IgD-negative memory B cell (primary cell): Measurements from ENCODE around the gene SYT7. TPM values are rescaled to one million over a fixed set of nuclear protein-coding genes. Genes with fewer than 3 reads are reported as not detected.

Experiments used
- H3K27ac Mint-ChIP-seq, 3 donors: one replicate each; pipeline ENCODE4 v1.8.0; 2020 to 2022; ENCODE audit warnings: mild to moderate bottlenecking in 3 of 3, mixed read lengths in 3 of 3, moderate library complexity in 1 of 3
- H3K27me3 Mint-ChIP-seq: one replicate; pipeline ENCODE4 v1.8.0; 2021; ENCODE audit warnings: mixed read lengths
- H3K36me3 Mint-ChIP-seq: one replicate; pipeline ENCODE4 v1.8.0; 2020; ENCODE audit warnings: mild to moderate bottlenecking, mixed read lengths
- H3K4me1 Mint-ChIP-seq, 3 donors: one replicate each; pipeline ENCODE4 v1.8.0; 2020 to 2022; ENCODE audit warnings: mixed read lengths in 3 of 3, mild to moderate bottlenecking in 1 of 3
- H3K4me3 Mint-ChIP-seq, 4 donors: one replicate each; pipeline ENCODE4 v1.8.0; 2020 to 2022; ENCODE audit warnings: mild to moderate bottlenecking in 4 of 4, mixed read lengths in 4 of 4, moderate library complexity in 3 of 4
- H3K9me3 Mint-ChIP-seq, 3 donors: one replicate each; pipeline ENCODE4 v1.8.0; 2020 to 2021; ENCODE audit warnings: mixed read lengths in 3 of 3, mild to moderate bottlenecking in 1 of 3
- polyA plus RNA-seq: library from polyadenylated mRNA; unstranded; fragments of 300-500 nt; fragmentation: Illumina TruSeq; gene quantifications from one replicate; pipeline ENCODE4 v1.2.3, GENCODE V29; 2021

The SYT7 gene
- polyA plus RNA-seq, 1 donor from 2014 or later, result not detected

DNA sequence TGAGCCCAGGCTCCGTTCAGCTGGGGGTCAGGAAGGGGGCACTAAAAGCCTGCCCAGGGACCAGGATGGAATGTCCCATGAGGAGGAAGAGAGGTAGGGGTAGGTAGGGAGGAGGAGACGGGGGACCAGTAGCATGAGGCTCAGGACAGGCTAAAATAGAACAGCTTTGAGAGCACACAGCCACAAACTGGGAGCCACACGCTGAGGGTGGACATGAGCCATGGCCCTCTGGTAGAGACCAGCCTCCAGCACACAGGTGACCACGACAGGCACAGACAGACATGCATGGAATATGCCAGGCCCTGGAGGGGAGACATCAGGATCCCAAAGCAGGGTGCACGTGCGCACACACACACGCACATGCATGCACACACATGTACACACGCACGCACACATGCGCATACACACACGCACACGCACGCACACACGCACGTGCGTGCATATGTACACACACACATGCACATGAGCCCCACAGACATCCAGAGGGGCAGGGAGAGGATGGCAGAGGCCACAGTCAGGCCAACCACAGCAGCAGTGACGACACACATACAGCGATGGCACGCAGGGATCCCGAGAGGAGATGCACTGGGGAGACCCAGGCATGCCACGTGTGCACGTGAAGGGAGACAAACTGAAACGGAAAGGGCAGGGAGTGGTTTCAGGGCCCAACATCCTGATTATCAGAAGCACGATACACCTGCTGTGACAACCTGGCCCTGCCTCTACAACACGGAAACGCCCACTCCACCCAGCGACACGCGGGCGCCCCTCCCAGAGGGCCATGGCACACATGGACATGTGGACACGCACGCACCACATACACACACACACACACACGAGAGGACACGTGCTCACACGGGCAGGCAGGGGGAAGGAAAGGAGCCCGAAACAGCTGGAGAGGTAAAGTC is 46.6 kb downstream of the SYT7 start:
- Mint-ChIP-seq H3K27ac (no peak overlapping the region), H3K36me3 (peaks cover 1% of the 10 kb centered on the region), H3K4me3 (no peak overlapping the region), H3K4me1 (no peaks in the 10 kb centered on the region), H3K9me3 (no peaks in the 10 kb centered on the region), H3K27me3 (peaks cover 21% of the 10 kb centered on the region)

DNA sequence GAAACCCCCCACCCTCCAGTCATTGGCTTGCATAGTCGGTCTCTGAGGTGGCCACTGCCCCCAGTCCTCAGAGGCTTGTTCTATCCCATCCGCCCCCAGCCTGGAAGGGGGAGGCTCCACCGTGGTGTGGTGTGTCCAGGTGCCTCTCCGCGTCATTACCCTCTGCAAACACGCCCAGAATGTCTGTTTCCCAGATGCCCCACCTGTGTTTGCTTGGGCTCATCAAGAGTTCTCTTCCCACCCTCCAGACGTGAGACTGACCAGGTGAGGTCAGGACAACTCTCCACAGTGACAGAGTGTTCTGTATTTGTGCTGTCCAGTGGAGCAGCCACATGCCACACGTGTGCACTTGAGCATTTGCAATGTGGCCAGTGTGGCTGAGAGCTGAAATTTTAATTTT is 47.5 kb downstream of the SYT7 start:
- Mint-ChIP-seq H3K9me3 (no peaks in the 10 kb centered on the region), H3K4me3 (no peak overlapping the region), H3K4me1 (no peaks in the 10 kb centered on the region), H3K27ac (no peak overlapping the region), H3K36me3 (peaks cover 1% of the 10 kb centered on the region), H3K27me3 (peaks cover 24% of the 10 kb centered on the region)

DNA sequence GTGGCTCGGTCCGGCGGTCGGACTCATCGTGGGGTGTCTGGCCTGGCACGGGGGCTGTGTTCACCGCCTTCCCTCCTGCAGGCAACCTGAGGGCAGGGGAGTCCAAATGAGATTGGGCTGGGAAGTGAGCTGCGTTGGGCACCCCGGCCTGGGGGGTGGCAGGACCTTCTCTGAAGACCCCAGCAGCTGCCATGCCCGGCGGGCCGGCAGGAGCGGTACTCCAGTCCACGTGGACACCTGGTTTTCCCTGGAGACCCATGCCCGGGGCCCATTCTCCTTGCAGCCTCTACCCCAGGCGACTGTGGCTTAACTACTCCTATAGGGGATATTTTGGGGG is 47.9 kb downstream of the SYT7 start:
- H3K36me3 Mint-ChIP-seq, result peaks cover 1% of the 10 kb centered on the region
- H3K4me3 Mint-ChIP-seq, result no peak overlapping the region
- no peaks in the 10 kb centered on the region for H3K9me3 Mint-ChIP-seq
- no peak overlapping the region for H3K27ac Mint-ChIP-seq
- no peaks in the 10 kb centered on the region for H3K4me1 Mint-ChIP-seq
- H3K27me3 Mint-ChIP-seq, result peaks cover 24% of the 10 kb centered on the region

DNA sequence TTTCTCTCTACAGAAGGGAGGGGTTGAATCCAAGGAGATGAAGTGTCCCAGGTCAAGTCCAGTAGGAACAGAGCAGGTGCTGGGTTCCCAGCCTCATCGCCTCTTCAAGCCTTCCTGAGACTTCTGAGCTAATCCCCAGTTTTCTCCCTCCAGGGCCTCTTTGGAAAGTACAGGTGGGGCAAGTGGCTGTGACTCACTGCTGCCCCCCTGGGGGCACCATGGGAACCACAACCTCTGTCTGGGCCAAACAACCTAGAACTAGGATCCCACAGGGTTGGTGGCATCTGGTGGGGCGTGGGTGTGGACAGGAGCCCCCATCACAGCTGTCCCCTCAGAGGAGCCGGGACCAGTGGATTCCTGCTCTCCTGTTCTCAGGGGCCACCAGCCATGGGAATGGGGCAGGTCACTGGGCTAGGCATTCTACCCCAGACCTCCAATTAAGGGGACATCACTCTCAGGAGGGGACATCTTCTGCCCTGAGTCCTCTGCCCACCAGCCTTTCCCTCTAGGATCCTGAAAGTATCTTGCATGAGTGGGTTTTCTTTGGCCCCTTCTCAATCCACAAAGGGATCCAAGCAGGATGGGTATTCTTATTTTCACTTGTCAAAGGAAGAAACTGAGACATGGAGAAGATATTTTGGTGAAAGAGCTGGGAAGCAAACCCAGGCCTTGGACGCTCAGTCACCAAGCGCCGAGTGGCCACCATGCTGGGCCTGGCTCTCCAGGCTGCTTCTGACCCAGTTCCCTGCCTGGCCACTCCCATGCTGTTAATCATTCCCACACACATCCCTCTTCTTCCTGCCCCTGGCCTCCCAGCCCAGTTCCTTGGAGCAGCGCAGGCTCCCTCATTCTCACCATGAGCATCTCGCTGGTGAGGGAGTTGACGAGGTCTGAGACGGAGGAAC is 48.5 kb downstream of the SYT7 start:
- no peak overlapping the region for H3K4me3 Mint-ChIP-seq
- no peak overlapping the region for H3K27ac Mint-ChIP-seq
- peaks cover 22% of the 10 kb centered on the region for H3K27me3 Mint-ChIP-seq
- H3K36me3 Mint-ChIP-seq, result peaks cover 1% of the 10 kb centered on the region
- H3K9me3 Mint-ChIP-seq, result no peaks in the 10 kb centered on the region
- no peaks in the 10 kb centered on the region for H3K4me1 Mint-ChIP-seq

DNA sequence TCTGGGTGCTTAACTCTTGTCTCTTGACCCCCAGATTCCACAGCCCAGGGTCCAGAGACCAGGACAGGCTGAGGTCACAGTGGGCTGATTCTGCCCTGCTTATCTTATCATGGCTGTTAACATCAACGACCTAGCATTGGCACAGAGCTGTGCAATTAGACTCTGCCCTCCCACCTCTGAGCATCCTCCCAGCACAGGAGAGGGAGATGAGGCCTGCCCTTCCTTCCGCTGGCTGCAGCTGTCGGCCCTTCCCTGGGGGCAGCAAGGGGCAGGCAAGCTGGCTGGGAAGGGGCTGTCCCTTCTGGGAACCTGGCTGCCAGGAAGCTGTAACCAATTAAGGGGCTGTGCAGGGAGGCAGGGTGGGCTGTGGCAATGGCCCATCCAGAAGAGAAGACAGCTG is 49.8 kb downstream of the SYT7 start:
- no peak overlapping the region for H3K4me3 Mint-ChIP-seq
- H3K4me1 Mint-ChIP-seq, result no peaks in the 10 kb centered on the region
- peaks cover 22% of the 10 kb centered on the region for H3K27me3 Mint-ChIP-seq
- no peaks in the 10 kb centered on the region for H3K9me3 Mint-ChIP-seq
- H3K27ac Mint-ChIP-seq, result no peak overlapping the region
- peaks cover 1% of the 10 kb centered on the region for H3K36me3 Mint-ChIP-seq

DNA sequence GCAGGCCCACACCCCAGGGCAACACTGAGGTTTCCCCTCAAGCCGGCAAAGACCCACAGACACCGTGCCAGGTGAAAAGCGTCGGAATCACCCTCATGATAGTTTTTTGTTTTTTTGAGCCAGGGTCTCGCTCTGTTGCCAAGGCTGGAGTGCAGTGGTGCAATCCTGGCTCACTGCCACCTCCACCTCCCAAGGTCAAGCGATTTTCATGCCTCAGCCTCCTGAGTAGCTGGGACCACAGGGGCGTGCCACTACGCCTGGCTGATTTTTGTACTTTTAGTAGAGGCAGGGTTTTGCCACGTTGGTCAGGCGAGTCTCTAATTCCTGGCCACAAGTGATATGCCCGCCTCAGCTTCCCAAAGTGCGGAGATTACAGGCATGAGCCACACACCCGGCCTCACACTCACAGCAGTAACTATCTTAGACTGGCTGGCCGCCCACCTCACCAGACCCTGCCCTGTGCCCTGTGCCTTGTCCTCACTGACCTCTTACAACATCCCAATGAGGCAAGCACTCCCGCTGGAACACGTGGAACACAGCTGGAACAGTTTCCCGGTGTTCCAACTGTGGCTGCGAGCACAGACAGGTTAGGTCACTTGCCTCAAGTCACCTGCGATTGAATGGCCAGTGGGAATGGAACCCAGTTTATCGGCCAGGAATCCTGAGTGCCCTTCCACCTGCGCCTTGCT is 51.2 kb downstream of the SYT7 start:
- no peak overlapping the region for H3K27ac Mint-ChIP-seq
- no peaks in the 10 kb centered on the region for H3K4me1 Mint-ChIP-seq
- no peak overlapping the region for H3K4me3 Mint-ChIP-seq
- H3K36me3 Mint-ChIP-seq, result peaks cover 1% of the 10 kb centered on the region
- H3K9me3 Mint-ChIP-seq, result no peaks in the 10 kb centered on the region
- H3K27me3 Mint-ChIP-seq, result peaks cover 25% of the 10 kb centered on the region

DNA sequence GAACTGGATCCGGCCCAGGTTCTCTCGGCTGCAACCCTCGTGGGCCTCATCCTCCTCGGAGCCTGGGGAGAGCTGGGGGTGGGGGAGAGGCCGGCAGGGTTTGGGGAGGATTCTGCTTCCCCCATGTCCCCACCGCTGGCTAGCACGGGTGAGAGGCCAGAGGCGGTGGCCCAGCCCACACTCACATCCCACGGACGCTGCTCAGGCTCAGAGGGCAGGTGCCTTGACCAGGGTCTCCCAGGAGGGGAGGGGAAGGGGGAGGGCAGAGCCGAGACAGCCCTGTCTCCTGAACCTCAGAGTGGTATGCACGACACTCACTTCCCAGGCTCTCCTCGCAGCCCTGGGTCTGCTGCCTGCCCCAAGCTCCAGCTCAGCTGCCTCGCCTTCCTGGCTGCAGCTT is 52.8 kb downstream of the SYT7 start:
- no peaks in the 10 kb centered on the region for H3K9me3 Mint-ChIP-seq
- peaks cover 15% of the 10 kb centered on the region for H3K27me3 Mint-ChIP-seq
- no peaks in the 10 kb centered on the region for H3K4me1 Mint-ChIP-seq
- H3K4me3 Mint-ChIP-seq, result no peak overlapping the region
- no peak overlapping the region for H3K27ac Mint-ChIP-seq
- H3K36me3 Mint-ChIP-seq, result no peaks in the 10 kb centered on the region

DNA sequence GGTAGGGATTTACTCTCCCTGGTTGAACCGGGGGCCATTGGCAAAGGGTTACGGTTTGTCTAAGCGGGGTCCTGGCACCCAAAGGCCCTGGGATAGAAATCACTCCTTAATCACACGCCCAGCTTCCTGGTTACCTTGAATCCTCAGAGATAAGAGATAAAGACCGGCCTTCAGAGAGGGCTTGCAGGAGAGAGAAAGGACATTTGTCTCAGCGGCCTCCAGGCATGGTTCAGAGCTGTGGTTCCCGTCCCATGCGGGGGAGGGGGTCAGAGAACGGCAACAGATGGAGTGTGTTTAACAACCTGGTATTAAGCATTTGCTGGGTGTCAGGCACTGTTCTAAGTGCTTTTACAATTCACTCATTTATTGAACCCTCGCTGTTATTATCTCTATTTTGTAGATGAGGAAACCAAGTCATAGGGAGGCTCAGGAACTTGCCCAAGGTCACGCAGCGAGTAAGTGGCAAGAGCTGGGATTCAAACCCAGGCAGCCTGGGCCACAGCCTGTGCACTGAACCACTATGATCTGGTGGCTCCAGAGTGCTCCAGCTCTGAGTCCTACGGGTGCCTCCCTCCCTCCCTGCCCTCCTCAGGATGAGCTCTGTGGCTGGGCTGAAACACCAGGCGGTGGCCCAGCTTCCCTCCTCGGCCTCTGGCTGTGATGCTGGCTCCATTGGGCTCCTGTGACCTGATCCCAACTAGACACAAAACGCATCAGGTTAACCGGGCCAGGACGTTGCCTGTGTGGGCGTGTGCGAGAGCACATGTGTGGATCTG is 53.7 kb downstream of the SYT7 start:
- no peaks in the 10 kb centered on the region for H3K4me1 Mint-ChIP-seq
- H3K27me3 Mint-ChIP-seq, result peaks cover 13% of the 10 kb centered on the region
- H3K36me3 Mint-ChIP-seq, result no peaks in the 10 kb centered on the region

DNA sequence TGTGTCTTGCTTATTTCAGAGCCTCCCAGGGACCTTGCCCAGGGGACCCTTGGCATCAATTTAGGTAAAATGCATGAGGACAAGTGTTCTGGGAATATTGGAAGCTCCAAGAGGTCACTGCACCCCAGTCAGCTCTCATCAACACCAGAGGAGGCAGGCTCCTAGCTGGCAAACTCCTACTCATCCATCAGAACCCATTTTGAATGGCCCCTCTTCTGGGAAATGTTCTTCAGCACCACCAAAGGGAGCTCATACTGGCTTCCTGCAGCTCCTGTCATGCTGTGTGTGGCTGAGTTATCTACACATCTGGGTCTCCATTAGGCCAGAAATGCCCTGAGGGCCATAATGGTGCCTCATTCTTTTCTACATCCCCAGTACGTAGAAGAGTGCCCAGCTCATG is 54.6 kb downstream of the SYT7 start:
- Mint-ChIP-seq H3K4me1 (no peaks in the 10 kb centered on the region), H3K36me3 (no peaks in the 10 kb centered on the region)

More for the DNA sequence above, 53.7 kb downstream of the SYT7 start:
- no peaks in the 10 kb centered on the region for H3K9me3 Mint-ChIP-seq
- H3K27ac Mint-ChIP-seq, result no peak overlapping the region
- no peak overlapping the region for H3K4me3 Mint-ChIP-seq

DNA sequence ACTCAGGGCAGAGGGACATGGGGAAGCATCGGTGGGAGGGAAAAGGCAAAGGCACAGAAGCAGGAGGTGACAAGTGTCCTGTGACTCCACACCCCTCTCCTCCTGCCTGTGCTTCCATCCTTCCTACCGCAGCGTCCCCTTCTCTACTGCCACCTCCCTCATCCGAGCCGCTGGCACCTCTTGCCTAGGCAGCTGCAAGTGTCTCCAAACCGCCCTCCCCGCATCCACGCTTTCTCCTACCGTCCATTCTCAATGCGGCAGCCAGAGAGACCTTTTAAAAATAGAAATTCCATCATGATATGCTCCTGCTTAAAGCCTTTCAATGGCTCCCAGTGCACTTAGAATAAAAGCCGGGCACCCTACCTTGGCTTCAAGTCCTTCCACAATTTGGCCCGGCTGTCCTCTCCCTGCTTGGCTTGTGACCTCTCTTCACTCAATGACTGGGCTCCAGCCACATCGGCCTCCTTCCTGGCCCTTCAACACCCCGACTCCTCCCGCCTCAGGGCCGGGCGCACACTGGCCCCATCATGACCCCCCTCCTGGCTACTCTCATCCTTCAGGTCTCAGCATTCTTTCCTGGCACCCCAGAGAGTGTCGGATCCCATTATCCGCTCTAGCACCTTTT is 55.8 kb downstream of the SYT7 start:
- no peak overlapping the region for H3K4me3 Mint-ChIP-seq
- H3K9me3 Mint-ChIP-seq, result no peaks in the 10 kb centered on the region
- H3K4me1 Mint-ChIP-seq, result no peaks in the 10 kb centered on the region
- H3K36me3 Mint-ChIP-seq, result no peaks in the 10 kb centered on the region
- H3K27me3 Mint-ChIP-seq, result peaks cover 10% of the 10 kb centered on the region
- no peak overlapping the region for H3K27ac Mint-ChIP-seq

More for the DNA sequence above, 54.6 kb downstream of the SYT7 start:
- Mint-ChIP-seq H3K27me3 (peaks cover 13% of the 10 kb centered on the region), H3K9me3 (no peaks in the 10 kb centered on the region), H3K27ac (no peak overlapping the region), H3K4me3 (no peak overlapping the region)

DNA sequence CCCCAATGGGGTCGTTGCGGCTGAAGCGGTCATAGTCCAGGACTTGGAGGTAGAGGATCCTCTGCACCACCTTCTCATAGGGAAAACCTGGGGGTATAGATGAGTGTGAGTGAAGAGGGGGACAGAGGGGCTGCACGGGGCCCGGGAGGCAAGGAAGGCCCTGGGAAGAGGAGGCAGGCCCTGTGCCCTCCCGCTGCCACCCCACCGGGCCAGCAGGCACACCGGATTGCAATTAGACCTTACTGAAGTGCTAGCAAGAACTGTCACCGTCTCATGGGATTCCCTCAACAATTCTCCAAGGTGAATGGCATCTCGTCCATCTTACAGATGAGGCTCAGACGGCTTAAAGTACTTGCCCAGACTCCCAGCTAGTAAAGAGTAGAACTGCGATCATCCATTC is 56.4 kb downstream of the SYT7 start:
- Mint-ChIP-seq H3K4me3 (no peak overlapping the region), H3K27ac (no peak overlapping the region), H3K4me1 (no peaks in the 10 kb centered on the region), H3K36me3 (no peaks in the 10 kb centered on the region), H3K9me3 (no peaks in the 10 kb centered on the region), H3K27me3 (peaks cover 10% of the 10 kb centered on the region)

DNA sequence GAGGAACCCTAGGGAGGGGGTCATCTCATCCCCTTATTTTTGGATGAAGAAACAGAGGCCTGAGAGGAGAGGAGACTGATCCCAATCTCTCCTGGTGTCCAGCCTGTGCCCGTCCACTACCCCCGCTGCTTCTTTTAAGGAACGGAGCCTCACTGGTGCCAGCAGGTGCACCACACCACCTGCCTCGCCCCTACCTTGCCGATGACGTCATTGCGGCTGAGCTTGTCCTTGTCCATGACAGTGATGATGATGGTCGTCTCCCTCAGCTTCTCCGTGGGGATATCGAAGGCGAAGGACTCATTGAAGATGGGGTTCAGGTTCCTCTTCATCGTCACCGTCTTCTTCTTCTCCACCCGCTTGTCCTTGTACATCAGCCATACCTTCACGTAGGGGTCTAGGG is 58.0 kb downstream of the SYT7 start:
- H3K27ac Mint-ChIP-seq, result no peak overlapping the region
- no peaks in the 10 kb centered on the region for H3K4me1 Mint-ChIP-seq
- H3K36me3 Mint-ChIP-seq, result no peaks in the 10 kb centered on the region
- H3K4me3 Mint-ChIP-seq, result no peak overlapping the region
- no peaks in the 10 kb centered on the region for H3K9me3 Mint-ChIP-seq
- H3K27me3 Mint-ChIP-seq, result peaks cover 9% of the 10 kb centered on the region

DNA sequence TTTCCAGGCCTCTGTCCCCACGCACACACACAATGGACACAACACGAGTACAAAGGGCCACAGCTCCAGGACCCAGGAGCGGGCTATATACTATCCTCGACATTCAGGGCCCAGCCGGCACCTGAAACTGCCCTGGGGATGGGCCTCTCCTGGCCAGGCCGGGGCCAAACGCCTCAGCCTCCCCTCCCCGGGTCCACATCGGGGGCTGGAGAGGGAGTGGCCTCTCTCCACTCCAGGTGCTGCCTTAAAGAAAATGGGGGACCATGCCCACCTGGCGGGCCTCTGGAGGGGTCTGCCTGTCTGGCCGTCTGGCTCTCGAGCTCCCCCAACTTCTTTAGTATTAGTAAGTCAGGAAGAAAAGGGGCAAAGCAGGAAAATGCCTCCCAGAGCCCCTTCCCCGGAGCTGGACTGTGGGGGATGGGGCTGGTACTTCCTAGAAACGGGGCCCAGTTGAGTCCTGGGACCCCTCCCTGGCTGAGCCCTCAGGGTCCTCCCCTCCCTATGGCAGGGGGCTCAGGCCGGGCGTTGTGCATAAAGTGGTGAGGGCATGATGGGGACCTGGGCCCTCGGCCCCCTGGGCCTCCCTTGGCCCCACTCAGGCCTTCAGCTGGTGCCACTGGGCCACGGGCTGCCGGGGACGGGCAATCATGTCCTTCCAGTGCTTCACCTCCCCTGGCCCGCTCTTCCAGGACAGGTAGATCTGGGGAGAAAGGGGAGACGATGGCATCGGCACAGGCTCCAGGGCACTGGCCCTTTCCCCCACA is 62.7 kb downstream of the SYT7 start:
- no peak overlapping the region for H3K4me3 Mint-ChIP-seq
- no peak overlapping the region for H3K27ac Mint-ChIP-seq
- peaks cover 0 to 6% (median 5%) of the 10 kb centered on the region in 3 donors for H3K4me1 Mint-ChIP-seq
- no peaks in the 10 kb centered on the region for H3K36me3 Mint-ChIP-seq
- peaks cover 9% of the 10 kb centered on the region for H3K27me3 Mint-ChIP-seq
- H3K9me3 Mint-ChIP-seq, result no peaks in the 10 kb centered on the region
